Epithelial cell of esophagus (primary cell): ENCODE results near the gene SLC7A5.

ENCODE experiments used
- DNase-seq: peaks from one replicate; pipeline ENCODE4 v3.0.0; 2010; ENCODE audit warnings: low read depth
- H3K4me3 ChIP-seq: 2 replicates; pipeline ENCODE4 v1.5.1; 2011; ENCODE audit warnings: mild to moderate bottlenecking, low read length, control low read depth
- CTCF ChIP-seq: IDR thresholded peaks from 2 replicates; pipeline ENCODE4 v1.5.1; 2011; ENCODE audit warnings: low read depth, mild to moderate bottlenecking, low read length, control low read depth, inconsistent platforms; ENCODE audit not compliant: insufficient read depth; ENCODE audit errors: missing control alignments

The SLC7A5 gene

GRCh38 chr16:87809150-87809902 is 60.0 kb downstream of the SLC7A5 start:
- DNase-seq: no peak
- H3K4me3 ChIP-seq: no peak overlapping the region
- TF ChIP-seq CTCF: no peak

GRCh38 chr16:87808108-87808507 is 61.2 kb downstream of the SLC7A5 start:
- TF ChIP-seq CTCF: no peak
- no peak for DNase-seq

GRCh38 chr16:87806641-87807546 is 62.4 kb downstream of the SLC7A5 start:
- peak overlapping the region; percentile 30 for H3K4me3 ChIP-seq
- no peak for TF ChIP-seq CTCF
- peak; percentile 100 for DNase-seq

More at GRCh38 chr16:87808108-87808507, 61.2 kb downstream of the SLC7A5 start:
- H3K4me3 ChIP-seq: no peak overlapping the region

GRCh38 chr16:87806261-87806640 is 63.1 kb downstream of the SLC7A5 start:
- peak; percentile 66 for DNase-seq
- TF ChIP-seq CTCF: no peak
- peak overlapping the region; percentile 30 for H3K4me3 ChIP-seq

- no peak for TF ChIP-seq CTCF
- no peak overlapping the region for H3K4me3 ChIP-seq
- DNase-seq: no peak
These were observed 65.9 kb downstream of the SLC7A5 start for GRCh38 chr16:87803385-87803784.

GRCh38 chr16:87802670-87803069 is 66.6 kb downstream of the SLC7A5 start:
- TF ChIP-seq CTCF: no peak
- H3K4me3 ChIP-seq: no peak overlapping the region

More at GRCh38 chr16:87802670-87803069, 66.6 kb downstream of the SLC7A5 start:
- no peak for DNase-seq
